Measurements from ENCODE around the gene UBE2L3. TPM values are rescaled to one million over a fixed set of nuclear protein-coding genes. Genes with fewer than 3 reads are reported as not detected.

The UBE2L3 gene
- total and polyA plus RNA-seq, 2 of the 8 experiments (the other 6 are each of a cell fraction or from before 2014, with no cell fraction given), result 63.5 to 90.0 TPM

DNA sequence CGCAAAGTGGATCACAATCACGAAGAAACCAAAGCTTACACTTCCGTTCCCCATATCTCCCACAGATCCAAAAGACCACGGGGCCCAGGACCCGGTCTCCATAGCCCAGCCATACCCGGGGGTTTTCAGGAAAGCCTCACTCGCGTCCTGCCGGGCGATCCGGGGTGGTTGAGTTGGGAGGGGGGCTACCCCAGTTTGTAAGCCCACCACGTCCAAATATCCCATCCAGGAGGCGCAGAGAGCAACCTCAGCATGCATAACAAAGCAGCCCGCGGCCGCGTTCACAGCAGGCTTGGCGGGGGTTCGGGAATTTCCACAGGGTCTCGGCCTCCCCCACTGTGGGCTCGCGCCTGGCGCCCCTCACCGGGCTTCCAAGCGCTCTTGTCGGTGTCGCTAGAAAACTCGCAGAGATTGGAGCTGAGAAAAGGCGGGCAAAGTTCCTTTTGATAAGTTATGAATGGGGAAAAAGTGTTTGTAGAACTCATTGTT is 84.1 kb downstream of the UBE2L3 start (continued):
- TF ChIP-seq TAF7 (optimal IDR thresholded peaks at IDR 0.05; ENCODE audit: borderline replicate concordance, low read depth, low read length) (no peak), EZH2 (IDR thresholded peaks at IDR 0.05; ENCODE audit: low read depth, low read length, severe bottlenecking) (no peak), SP4 (IDR thresholded peaks at IDR 0.05; ENCODE audit: low read length) (no peak), CBX8 (IDR thresholded peaks at IDR 0.05; ENCODE audit: borderline replicate concordance, low read depth, low read length) (no peak), POLR2A (IDR thresholded peaks at IDR 0.05; ENCODE audit: control extremely low read depth in 1 of 2, low read depth in 2 of 2, low read length in 2 of 2) (no peak), CEBPB (IDR thresholded peaks at IDR 0.05; ENCODE audit: low read depth, low read length) (no peak), EGR1 (IDR thresholded peaks at IDR 0.05; ENCODE audit: borderline replicate concordance, low read depth, low read length) (no peak), EP300 (IDR thresholded peaks at IDR 0.05; ENCODE audit: borderline replicate concordance in 1 of 2, low read depth in 2 of 2, low read length in 2 of 2) (no peak), CHD7 (IDR thresholded peaks at IDR 0.05; ENCODE audit: insufficient replicate concordance, low read length) (no peak), SIRT6 (IDR thresholded peaks at IDR 0.05; ENCODE audit: low read length) (no peak), MAX (IDR thresholded peaks at IDR 0.05) (no peak), BCL11A (IDR thresholded peaks at IDR 0.05; ENCODE audit: low read depth in 2 of 2, low read length in 2 of 2) (no peak)
